CD4-positive, alpha-beta T cell treated with Interleukin-2 at 100 ng/mL for 4 hours (primary cell): ENCODE measurements around the gene CCDC198.

ENCODE experiments used
- DNase-seq: peaks from one replicate; pipeline ENCODE4 v3.0.0-alpha.2; 2020; ENCODE audit warnings: low spot score

The CCDC198 gene

GRCh38 chr14:57464008-57464730 is 29.5 kb downstream of the CCDC198 start:
- no peak for DNase-seq

GRCh38 chr14:57462551-57462950 is 31.1 kb downstream of the CCDC198 start:
- DNase-seq: no peak

- DNase-seq: no peak
Measured at GRCh38 chr14:57461777-57462320, 31.8 kb downstream of the CCDC198 start.

- no peak for DNase-seq
Measured at GRCh38 chr14:57435923-57436322, 57.7 kb downstream of the CCDC198 start.

- no peak for DNase-seq
Measured at GRCh38 chr14:57420986-57421385, 72.7 kb downstream of the CCDC198 start.

- DNase-seq: no peak
Measured at GRCh38 chr14:57420033-57420432, 73.6 kb downstream of the CCDC198 start.
